Panc1 (cell line): ENCODE measurements around the gene PDE11A. TPM values are rescaled to one million over a fixed set of nuclear protein-coding genes. Genes with fewer than 3 reads are reported as not detected.

Experiments used
- ATAC-seq: fragments of 200-7000 bp; cut with Tn5 transposase; 2 replicates; pipeline ENCODE4 v1.9.1; 2020; ENCODE audit warnings: mild to moderate bottlenecking, moderate library complexity
- BruUV-seq: library from RNA; stranded (reverse); fragments of 400-500 nt; replicated peaks from 2 replicates; lab custom pipeline; 2021; lab: Mats Ljungman, UMichigan
- CTCF ChIA-PET: fragments of 300-600 bp; sonication (Branson Sonifier 250); formaldehyde crosslinking; loops from one replicate; lab custom pipeline; 2022; ENCODE audit warnings: antibody characterized with exemption; lab: Charles Lee
- POLR2A ChIA-PET: fragments of 300-600 bp; sonication (Branson Sonifier 250); formaldehyde crosslinking; loops from one replicate; lab custom pipeline; 2022; ENCODE audit warnings: antibody characterized with exemption; lab: Charles Lee
- DNase-seq: peaks from one replicate; pipeline ENCODE4 v3.0.0-alpha.2; 2010; ENCODE audit warnings: low read depth, low spot score
- H3K27ac ChIP-seq: 2 replicates; pipeline ENCODE4 v1.5.1; 2011; ENCODE audit warnings: mild to moderate bottlenecking, low read length, inconsistent platforms
- H3K27me3 ChIP-seq: fragments of 200-500 bp; sonication (Bioruptor generic); 2 replicates; pipeline ENCODE4 v1.6.0; 2014; ENCODE audit warnings: low read length, inconsistent platforms; ENCODE audit not compliant: control insufficient read depth, insufficient read depth
- H3K36me3 ChIP-seq: fragments of 200-500 bp; sonication (Bioruptor generic); 2 replicates; pipeline ENCODE4 v1.5.1; 2014; ENCODE audit warnings: inconsistent platforms, mild to moderate bottlenecking, low read length, moderate library complexity; ENCODE audit not compliant: control insufficient read depth, insufficient read depth
- H3K4me1 ChIP-seq: 2 replicates; pipeline ENCODE4 v1.5.1; 2011; ENCODE audit warnings: inconsistent platforms, mild to moderate bottlenecking, low read length, moderate library complexity; ENCODE audit not compliant: control insufficient read depth, insufficient read depth
- H3K4me3 ChIP-seq, 2 experiments: 2 replicates each; pipeline ENCODE4 v1.5.1; 2011 to 2012; ENCODE audit warnings: low read depth in 2 of 2, low read length in 2 of 2, mild to moderate bottlenecking in 2 of 2, inconsistent platforms in 1 of 2, moderate library complexity in 1 of 2
- H3K9me3 ChIP-seq: fragments of 200-500 bp; sonication (Bioruptor generic); 2 replicates; pipeline ENCODE4 v1.5.1; 2014; ENCODE audit warnings: low read depth, mild to moderate bottlenecking, inconsistent platforms, low read length, moderate library complexity; ENCODE audit not compliant: control insufficient read depth, insufficient read depth
- POLR2AphosphoS5 ChIP-seq: IDR thresholded peaks from 2 replicates; pipeline ENCODE4 v1.6.1; 2012; ENCODE audit warnings: mild to moderate bottlenecking, low read depth, low read length, moderate library complexity
- SIN3A ChIP-seq: IDR thresholded peaks from 2 replicates; pipeline ENCODE4 v1.6.1; 2012; ENCODE audit warnings: low read depth, mild to moderate bottlenecking, low read length, moderate library complexity, borderline replicate concordance; ENCODE audit not compliant: insufficient read depth
- TCF7L2 ChIP-seq: IDR thresholded peaks from 2 replicates; pipeline ENCODE4 v1.6.1; 2011; ENCODE audit warnings: mild to moderate bottlenecking, low read depth, low read length, inconsistent platforms
- in situ Hi-C: cut with HindIII; loops from 2 replicates; pipeline ENCODE4 v1.10.0; 2016; ENCODE audit warnings: low sequenced_read_pairs, low pct_unique_long_range_greater_than_20kb
- intact Hi-C: fragments of 100-400 bp; cut with micrococcal nuclease; formaldehyde crosslinking; loops from one replicate; pipeline ENCODE4 v1.10.0; 2022; ENCODE audit not compliant: unreplicated experiment
- total RNA-seq: library from RNA; stranded (reverse); gene quantifications from one replicate; pipeline ENCODE4 v1.2.1, GENCODE V29; 2021; ENCODE audit not compliant: unreplicated experiment
- TF ChIP-seq, protein P1 (sequence below): fragments of 450-650 bp; IDR thresholded peaks from 2 replicates; pipeline ENCODE4 v1.5.1; 2017; ENCODE audit warnings: mild to moderate bottlenecking
- TF ChIP-seq, protein P2 (sequence below), 2 experiments: IDR thresholded peaks; 2 replicates each; pipeline ENCODE4 v1.6.1; 2011 to 2012; ENCODE audit warnings: low read depth in 2 of 2, control low read depth in 1 of 2, low read length in 1 of 2, mild to moderate bottlenecking in 1 of 2, moderate library complexity in 1 of 2; ENCODE audit not compliant: insufficient read depth in 1 of 2

The PDE11A gene
- total RNA-seq, 1 experiment from 2014 or later: not detected

DNA sequence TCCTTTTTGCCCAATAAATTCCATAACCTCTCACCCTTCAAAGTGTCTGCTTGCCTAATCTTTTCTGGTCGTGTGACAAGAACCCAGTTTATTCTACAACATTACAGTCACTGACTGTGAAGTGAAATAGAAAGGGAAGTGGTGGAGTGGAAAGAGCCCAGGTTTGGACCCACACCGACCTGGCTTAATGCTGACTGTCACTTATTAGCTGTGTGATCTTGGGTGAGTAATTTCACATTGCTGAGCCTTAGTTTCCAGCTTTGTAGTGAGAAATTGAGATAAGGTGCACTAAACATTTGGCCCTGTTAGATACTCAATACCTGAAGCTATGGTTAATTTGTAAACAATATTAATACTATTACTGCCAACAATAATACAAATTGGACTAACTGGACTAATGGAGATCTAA lies 388.9 kb downstream of the PDE11A start:
- intact Hi-C loops: no loop called here
- H3K4me1 ChIP-seq: no peaks in the 10 kb centered on the region
- in situ Hi-C loops: no loop called here
- no peaks in the 10 kb centered on the region for H3K27me3 ChIP-seq
- no peaks in the 10 kb centered on the region for H3K9me3 ChIP-seq
- H3K36me3 ChIP-seq: no peaks in the 10 kb centered on the region
- DNase-seq: no peak
- POLR2A ChIA-PET: no interaction called here
- H3K27ac ChIP-seq: no peak overlapping the region
- ATAC-seq: no peak
- TF ChIP-seq, protein P1, sequence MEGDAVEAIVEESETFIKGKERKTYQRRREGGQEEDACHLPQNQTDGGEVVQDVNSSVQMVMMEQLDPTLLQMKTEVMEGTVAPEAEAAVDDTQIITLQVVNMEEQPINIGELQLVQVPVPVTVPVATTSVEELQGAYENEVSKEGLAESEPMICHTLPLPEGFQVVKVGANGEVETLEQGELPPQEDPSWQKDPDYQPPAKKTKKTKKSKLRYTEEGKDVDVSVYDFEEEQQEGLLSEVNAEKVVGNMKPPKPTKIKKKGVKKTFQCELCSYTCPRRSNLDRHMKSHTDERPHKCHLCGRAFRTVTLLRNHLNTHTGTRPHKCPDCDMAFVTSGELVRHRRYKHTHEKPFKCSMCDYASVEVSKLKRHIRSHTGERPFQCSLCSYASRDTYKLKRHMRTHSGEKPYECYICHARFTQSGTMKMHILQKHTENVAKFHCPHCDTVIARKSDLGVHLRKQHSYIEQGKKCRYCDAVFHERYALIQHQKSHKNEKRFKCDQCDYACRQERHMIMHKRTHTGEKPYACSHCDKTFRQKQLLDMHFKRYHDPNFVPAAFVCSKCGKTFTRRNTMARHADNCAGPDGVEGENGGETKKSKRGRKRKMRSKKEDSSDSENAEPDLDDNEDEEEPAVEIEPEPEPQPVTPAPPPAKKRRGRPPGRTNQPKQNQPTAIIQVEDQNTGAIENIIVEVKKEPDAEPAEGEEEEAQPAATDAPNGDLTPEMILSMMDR: no peak
- TF ChIP-seq TCF7L2 (no peak), POLR2AphosphoS5 (no peak), SIN3A (no peak)
- TF ChIP-seq, protein P2, sequence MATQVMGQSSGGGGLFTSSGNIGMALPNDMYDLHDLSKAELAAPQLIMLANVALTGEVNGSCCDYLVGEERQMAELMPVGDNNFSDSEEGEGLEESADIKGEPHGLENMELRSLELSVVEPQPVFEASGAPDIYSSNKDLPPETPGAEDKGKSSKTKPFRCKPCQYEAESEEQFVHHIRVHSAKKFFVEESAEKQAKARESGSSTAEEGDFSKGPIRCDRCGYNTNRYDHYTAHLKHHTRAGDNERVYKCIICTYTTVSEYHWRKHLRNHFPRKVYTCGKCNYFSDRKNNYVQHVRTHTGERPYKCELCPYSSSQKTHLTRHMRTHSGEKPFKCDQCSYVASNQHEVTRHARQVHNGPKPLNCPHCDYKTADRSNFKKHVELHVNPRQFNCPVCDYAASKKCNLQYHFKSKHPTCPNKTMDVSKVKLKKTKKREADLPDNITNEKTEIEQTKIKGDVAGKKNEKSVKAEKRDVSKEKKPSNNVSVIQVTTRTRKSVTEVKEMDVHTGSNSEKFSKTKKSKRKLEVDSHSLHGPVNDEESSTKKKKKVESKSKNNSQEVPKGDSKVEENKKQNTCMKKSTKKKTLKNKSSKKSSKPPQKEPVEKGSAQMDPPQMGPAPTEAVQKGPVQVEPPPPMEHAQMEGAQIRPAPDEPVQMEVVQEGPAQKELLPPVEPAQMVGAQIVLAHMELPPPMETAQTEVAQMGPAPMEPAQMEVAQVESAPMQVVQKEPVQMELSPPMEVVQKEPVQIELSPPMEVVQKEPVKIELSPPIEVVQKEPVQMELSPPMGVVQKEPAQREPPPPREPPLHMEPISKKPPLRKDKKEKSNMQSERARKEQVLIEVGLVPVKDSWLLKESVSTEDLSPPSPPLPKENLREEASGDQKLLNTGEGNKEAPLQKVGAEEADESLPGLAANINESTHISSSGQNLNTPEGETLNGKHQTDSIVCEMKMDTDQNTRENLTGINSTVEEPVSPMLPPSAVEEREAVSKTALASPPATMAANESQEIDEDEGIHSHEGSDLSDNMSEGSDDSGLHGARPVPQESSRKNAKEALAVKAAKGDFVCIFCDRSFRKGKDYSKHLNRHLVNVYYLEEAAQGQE (IDR thresholded peaks at IDR 0.05; ENCODE audit: insufficient read depth in 1 of 2, low read depth in 2 of 2, low read length in 1 of 2): no peak
- BruUV-seq: no TSS peak
- no peak overlapping the region for H3K4me3 ChIP-seq
- CTCF ChIA-PET: no interaction called here

DNA sequence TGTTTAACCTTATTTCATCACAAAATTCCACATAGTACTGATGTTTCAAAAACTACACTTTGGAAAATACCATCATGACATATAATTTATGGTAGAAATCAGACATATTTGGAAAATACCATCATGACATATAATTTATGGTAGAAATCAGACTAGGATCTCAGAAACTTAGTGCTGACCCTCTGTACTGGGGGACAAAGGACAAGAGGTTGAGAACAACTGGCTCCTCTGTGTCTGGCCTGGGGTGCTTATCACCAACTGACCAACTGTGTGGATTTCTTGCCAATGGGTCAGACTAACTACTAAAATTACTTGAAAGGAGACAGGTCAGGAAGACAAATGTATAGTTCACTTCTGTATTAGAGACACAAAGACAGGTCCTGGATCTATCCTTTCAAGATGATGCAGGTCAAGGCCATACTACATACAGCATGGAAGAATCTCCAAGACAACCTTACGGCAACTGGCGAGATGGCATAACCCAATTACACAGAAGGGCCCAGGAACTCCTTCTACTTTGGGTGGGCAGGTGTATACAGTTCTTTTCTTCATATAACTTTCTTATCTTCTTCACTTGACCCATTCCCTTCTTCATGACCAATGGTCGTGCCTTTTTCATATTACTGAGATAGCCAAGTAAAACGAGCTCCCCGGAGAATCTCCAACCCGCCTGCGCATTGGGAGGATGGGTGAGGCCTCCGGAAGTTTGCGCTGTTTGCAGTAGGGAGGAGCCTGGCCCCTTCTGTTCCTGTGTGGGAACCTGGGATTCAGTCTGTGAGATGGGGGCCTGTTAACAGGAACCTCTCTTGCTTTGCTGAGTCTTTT lies 389.5 kb downstream of the PDE11A start:
- intact Hi-C loops (no loop called here), in situ Hi-C loops (no loop called here)
- no TSS peak for BruUV-seq
- CTCF ChIA-PET: no interaction called here
- ATAC-seq: no peak
- TF ChIP-seq, protein P2 (IDR thresholded peaks at IDR 0.05; ENCODE audit: insufficient read depth in 1 of 2, low read depth in 2 of 2, low read length in 1 of 2): no peak
- no peak for TF ChIP-seq TCF7L2
- DNase-seq: no peak
- no peak overlapping the region for H3K27ac ChIP-seq
- no peaks in the 10 kb centered on the region for H3K27me3 ChIP-seq
- H3K36me3 ChIP-seq: no peaks in the 10 kb centered on the region
- no peaks in the 10 kb centered on the region for H3K4me1 ChIP-seq
- no peak overlapping the region for H3K4me3 ChIP-seq
- no peaks in the 10 kb centered on the region for H3K9me3 ChIP-seq
- POLR2A ChIA-PET: no interaction called here
